G401 (cell line): ENCODE data around the gene NIPAL1. TPM values are rescaled to one million over a fixed set of nuclear protein-coding genes. Genes with fewer than 3 reads are reported as not detected.

ENCODE experiments used
- DNase-seq: peaks from one replicate; pipeline ENCODE4 v3.0.0-alpha.2; 2015; ENCODE audit warnings: low spot score
- in situ Hi-C: cut with HindIII; loops from 2 replicates; pipeline ENCODE4 v1.10.0; 2016; ENCODE audit warnings: low sequenced_read_pairs, mixed read lengths
- total RNA-seq: library from RNA; depleted of rRNA; stranded (reverse); fragments of >200 nt; shearing (Covaris generic); gene quantifications from 2 replicates; pipeline ENCODE4 v1.2.3, GENCODE V29; 2014

The NIPAL1 gene
- total RNA-seq, 1 experiment from 2014 or later, result 0.14 TPM

GRCh38 chr4:48047896-48048295, 31.3 kb downstream of the NIPAL1 start:
- DNase-seq, result no peak
- in situ Hi-C loops, result no loop called here

DNA sequence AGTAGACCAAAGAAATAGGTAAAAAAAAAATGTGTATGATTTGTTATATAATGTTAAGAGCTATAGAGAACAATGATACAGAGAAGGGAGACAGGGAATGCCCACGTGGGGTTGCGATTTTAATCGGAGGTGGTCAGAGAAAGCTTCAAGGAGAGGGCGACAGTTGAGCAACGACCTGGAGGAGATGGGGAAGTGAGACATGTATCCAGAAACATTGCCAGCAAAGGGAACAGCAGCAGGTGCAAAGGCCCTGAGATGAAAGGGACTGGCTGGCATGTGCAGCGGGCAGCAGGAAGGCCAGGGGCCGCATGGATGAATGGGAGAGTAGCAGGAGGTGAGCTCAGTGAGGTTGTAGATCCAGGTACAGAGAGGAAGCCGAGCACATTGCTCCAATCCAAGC, 32.9 kb downstream of the NIPAL1 start:
- no peak for DNase-seq
- in situ Hi-C loops, result no loop called here

- in situ Hi-C loops, result no loop called here
- DNase-seq, result no peak
Measured at GRCh38 chr4:48051078-48051477, 34.5 kb downstream of the NIPAL1 start.

GRCh38 chr4:48058617-48059530, 42.3 kb downstream of the NIPAL1 start:
- no peak for DNase-seq
- in situ Hi-C loops, result no loop called here

- in situ Hi-C loops, result no loop called here
- no peak for DNase-seq
Measured at GRCh38 chr4:48064349-48064748, 47.8 kb downstream of the NIPAL1 start.

DNA sequence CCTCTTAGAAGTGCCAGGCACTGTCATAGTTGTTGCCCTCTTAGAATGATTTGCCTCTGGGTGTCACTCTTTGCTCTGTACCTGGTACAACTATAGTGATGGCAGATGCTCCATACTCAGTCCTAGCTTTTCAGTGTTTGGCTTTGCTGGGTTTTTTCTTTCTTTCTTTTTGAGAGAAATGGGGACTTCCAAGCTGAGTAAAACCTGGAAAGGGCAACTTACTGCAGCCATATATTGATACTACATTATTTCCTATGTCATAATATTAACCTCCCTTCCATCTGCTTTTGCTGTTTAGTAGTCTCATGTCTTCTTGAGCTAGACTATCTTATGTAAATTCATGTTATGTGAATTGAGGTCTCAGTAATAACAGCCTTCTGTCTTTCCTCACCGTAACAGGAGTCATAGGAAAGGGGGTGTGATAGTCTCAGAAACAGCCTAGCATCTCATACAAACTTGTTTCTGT, 49.0 kb downstream of the NIPAL1 start:
- in situ Hi-C loops, result no loop called here
- DNase-seq, result no peak

GRCh38 chr4:48067536-48067935, 51.0 kb downstream of the NIPAL1 start:
- DNase-seq, result no peak

GRCh38 chr4:48068182-48068581, 51.6 kb downstream of the NIPAL1 start:
- in situ Hi-C loops, result no loop called here
- no peak for DNase-seq

More at GRCh38 chr4:48067536-48067935, 51.0 kb downstream of the NIPAL1 start:
- in situ Hi-C loops, result no loop called here

DNA sequence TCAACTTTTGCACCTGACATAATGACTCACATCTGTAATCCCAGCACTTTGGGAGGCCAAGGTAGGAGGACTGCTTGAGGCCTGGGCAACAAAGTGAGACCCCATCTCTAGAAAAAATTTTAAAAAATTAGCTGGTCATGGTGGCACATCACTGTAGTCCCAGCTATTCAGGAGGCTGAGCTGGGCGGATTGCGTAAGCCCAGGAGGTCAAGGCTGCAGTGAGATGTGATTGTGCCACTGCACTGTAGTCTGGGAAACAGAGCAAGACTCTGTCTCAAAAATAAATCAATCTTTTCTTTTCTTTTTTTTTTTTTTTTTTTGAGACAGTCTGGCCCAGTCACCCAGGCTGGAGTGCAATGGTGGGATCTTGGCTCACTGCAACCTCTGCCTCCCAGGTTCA, 52.5 kb downstream of the NIPAL1 start:
- no peak for DNase-seq
- in situ Hi-C loops, result no loop called here

GRCh38 chr4:48071191-48071590, 54.6 kb downstream of the NIPAL1 start:
- DNase-seq, result no peak
- in situ Hi-C loops, result no loop called here

GRCh38 chr4:48073567-48074103, 57.1 kb downstream of the NIPAL1 start:
- in situ Hi-C loops, result no loop called here
- no peak for DNase-seq

DNA sequence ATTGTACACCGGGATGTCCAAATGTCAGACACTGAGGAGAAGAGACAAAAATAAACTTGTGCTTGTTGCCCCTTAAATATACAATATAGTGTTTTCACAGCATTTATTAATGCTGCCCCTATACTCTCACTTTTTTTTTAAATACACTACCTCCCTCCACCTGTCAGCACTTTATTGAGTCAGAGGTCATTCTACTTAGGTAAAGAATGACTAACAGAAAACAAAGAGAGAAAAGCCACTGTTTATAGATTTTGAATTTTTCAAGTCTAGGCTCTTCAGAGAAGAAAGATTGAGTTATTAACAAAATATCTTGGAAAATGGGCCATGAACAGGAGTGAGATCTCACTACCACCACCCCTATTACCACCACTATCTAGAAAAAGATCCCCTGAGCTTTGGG, 58.1 kb downstream of the NIPAL1 start:
- in situ Hi-C loops, result no loop called here
- no peak for DNase-seq

- in situ Hi-C loops, result no loop called here
- no peak for DNase-seq
Measured at GRCh38 chr4:48078425-48078824, 61.9 kb downstream of the NIPAL1 start.

DNA sequence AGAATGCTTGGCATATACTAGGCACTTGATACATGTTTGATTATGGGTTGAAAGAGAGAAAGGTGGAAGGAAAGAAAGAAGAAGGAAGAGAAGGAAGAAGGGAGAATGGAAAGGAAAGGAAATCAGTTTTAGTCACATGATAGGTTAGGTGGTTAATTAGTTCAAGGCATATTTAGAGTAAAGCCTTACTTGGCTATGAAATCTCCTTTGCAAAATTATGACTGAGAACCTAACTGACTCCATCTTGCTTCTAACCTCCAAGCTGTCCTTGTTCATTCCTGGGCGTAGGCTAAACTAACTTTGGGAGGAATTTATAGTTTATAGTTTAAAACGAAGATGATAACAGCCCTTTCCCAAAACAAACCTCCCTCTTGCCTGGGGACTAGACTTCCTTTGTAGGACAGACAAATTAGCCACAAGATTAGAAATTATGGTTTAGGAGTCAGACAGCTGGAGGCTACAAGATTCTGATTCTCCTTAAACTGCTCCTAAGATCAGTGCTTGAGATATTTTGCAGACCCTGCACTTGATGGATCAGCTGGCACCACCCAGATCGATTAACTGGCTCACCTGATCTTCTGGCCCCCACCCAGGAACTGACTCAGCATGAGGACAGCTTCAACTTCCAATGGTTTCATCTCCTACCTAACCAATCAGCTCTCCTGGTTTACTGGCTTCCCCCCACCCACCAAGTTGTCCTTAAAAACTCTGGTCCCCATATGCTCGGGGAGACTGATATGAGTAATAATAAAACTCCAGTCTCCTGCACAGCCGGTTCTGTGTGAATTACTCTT, 62.5 kb downstream of the NIPAL1 start:
- no peak for DNase-seq
- in situ Hi-C loops, result no loop called here

DNA sequence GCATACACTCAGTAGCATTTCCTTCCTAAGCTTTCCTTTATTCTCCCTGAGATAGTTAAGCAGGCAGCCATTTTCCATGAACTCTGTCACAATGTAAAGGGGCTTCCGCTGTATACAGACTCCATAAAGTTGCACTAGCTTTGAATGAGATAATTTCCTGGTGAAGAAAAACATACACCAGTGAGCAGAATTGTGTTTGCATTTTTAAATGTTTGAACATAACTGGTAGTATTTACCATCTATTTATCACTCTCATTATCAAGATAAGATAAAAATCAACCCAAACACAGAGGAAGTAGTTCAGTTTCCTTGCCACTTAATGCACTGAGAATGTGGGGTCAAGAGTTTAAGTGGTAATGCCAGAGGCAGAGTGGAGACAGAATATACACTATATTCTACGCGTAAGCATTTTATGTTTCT, 63.4 kb downstream of the NIPAL1 start:
- DNase-seq, result no peak
- in situ Hi-C loops, result no loop called here

DNA sequence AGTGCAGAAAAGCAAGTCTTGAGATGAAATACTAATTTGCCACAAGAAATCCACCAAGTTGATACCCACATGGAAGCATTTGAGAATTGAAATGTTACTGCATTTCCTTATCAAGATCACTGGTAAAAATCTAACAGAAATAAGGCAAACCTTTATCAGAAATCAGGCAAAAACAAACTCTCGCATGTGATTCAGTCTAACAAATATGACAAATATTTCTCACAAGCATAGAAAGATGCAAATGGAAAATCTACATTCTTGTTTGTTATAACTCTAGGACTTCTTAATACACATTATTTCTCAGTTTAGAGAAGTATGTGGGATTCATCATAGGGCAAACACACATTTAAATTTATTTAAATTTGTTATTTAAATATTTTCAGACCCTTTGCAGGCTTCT, 64.6 kb downstream of the NIPAL1 start:
- in situ Hi-C loops, result no loop called here
- no peak for DNase-seq

GRCh38 chr4:48082956-48083355, 66.4 kb downstream of the NIPAL1 start:
- in situ Hi-C loops, result no loop called here

GRCh38 chr4:48085821-48086589, 69.4 kb downstream of the NIPAL1 start:
- DNase-seq, result no peak
- in situ Hi-C loops, result no loop called here

More at GRCh38 chr4:48082956-48083355, 66.4 kb downstream of the NIPAL1 start:
- DNase-seq, result no peak
